Activated CD4-positive, CD25-positive, alpha-beta regulatory T cell treated with anti-CD3 and anti-CD28 coated beads, Interleukin-2, amount 50 U/mL, for 16 hours (primary cell): ENCODE results near the gene ZNF628.

Experiments
- DNase-seq: peaks from one replicate; pipeline ENCODE4 v3.0.0-alpha.2; 2020; ENCODE audit warnings: low read depth, low spot score

ZNF628 gene

GRCh38 chr19:55451163-55451964 is 25.1 kb upstream of the ZNF628 start:
- no peak for DNase-seq

GRCh38 chr19:55451965-55452748 is 24.3 kb upstream of the ZNF628 start:
- DNase-seq: no peak

GRCh38 chr19:55452749-55453346 is 23.6 kb upstream of the ZNF628 start:
- DNase-seq: no peak

- DNase-seq: no peak
Observed at GRCh38 chr19:55453511-55454260, 22.7 kb upstream of the ZNF628 start.

- DNase-seq: peak; percentile 22
Observed at GRCh38 chr19:55454787-55455243, 21.6 kb upstream of the ZNF628 start.

GRCh38 chr19:55455576-55456235 is 20.7 kb upstream of the ZNF628 start:
- DNase-seq: no peak

GRCh38 chr19:55456347-55456746 is 20.1 kb upstream of the ZNF628 start:
- DNase-seq: no peak

- DNase-seq: no peak
Observed at GRCh38 chr19:55457683-55458457, 18.5 kb upstream of the ZNF628 start.

- no peak for DNase-seq
Observed at GRCh38 chr19:55459551-55459949, 16.9 kb upstream of the ZNF628 start.

- DNase-seq: no peak
Observed at GRCh38 chr19:55459950-55460657, 16.3 kb upstream of the ZNF628 start.

- DNase-seq: no peak
Observed at GRCh38 chr19:55460670-55461258, 15.7 kb upstream of the ZNF628 start.

- DNase-seq: peak; percentile 100
Observed at GRCh38 chr19:55461259-55461973, 15.0 kb upstream of the ZNF628 start, which contains the start of gene ISOC2. Gene ISOC2, minus strand, starts transcription at chr19:55461642. Its CDS starts 5,156 bp downstream, at chr19:55456486.

GRCh38 chr19:55461974-55462626 is 14.3 kb upstream of the ZNF628 start:
- no peak for DNase-seq

- no peak for DNase-seq
Observed at GRCh38 chr19:55462722-55463121, 13.7 kb upstream of the ZNF628 start.

GRCh38 chr19:55463583-55464031 is 12.8 kb upstream of the ZNF628 start:
- no peak for DNase-seq

GRCh38 chr19:55464039-55464661 is 12.3 kb upstream of the ZNF628 start:
- DNase-seq: no peak

- no peak for DNase-seq
Observed at GRCh38 chr19:55464662-55465054, 11.8 kb upstream of the ZNF628 start, which contains the start of gene C19orf85. Gene C19orf85, minus strand, starts transcription at chr19:55464751. Its CDS starts 197 bp downstream, at chr19:55464554.
